Hematopoietic multipotent progenitor cell treated with erythropoietin and hydrocortisone succinate and interleukin-3 and kit ligand, for 15 days (in vitro differentiated cells): ENCODE data around the gene TPPP2.

Experiments
- DNase-seq: peaks from one replicate; pipeline ENCODE4 v3.0.0-alpha.2; 2015; ENCODE audit warnings: low spot score

The TPPP2 gene

GRCh38 chr14:21077672-21078071, 47.7 kb downstream of the TPPP2 start:
- DNase-seq: no peak

- no peak for DNase-seq
Measured at GRCh38 chr14:21078287-21078686, 48.3 kb downstream of the TPPP2 start.

- DNase-seq: no peak
Measured at GRCh38 chr14:21078726-21079125, 48.7 kb downstream of the TPPP2 start.

- DNase-seq: no peak
Measured at GRCh38 chr14:21081521-21082142, 51.6 kb downstream of the TPPP2 start.
